LHCN-M2 (cell line): ENCODE measurements around the gene DDX1. TPM values are rescaled to one million over a fixed set of nuclear protein-coding genes. Genes with fewer than 3 reads are reported as not detected.
"Not testable (repeated sequence)": the region's sequence is repeated elsewhere in the genome, so short reads cannot be mapped to it uniquely, and the experiment has no call there.

Experiments used
- DNase-seq: peaks from one replicate; pipeline ENCODE4 v3.0.0-alpha.2; 2012; ENCODE audit warnings: low read depth
- total RNA-seq: library from RNA; depleted of rRNA; stranded (reverse); fragments of >200 nt; gene quantifications from 2 replicates; pipeline ENCODE4 v1.2.3, GENCODE V29; 2014

DDX1 gene
- total RNA-seq, 1 experiment from 2014 or later: 78.4 TPM

DNA sequence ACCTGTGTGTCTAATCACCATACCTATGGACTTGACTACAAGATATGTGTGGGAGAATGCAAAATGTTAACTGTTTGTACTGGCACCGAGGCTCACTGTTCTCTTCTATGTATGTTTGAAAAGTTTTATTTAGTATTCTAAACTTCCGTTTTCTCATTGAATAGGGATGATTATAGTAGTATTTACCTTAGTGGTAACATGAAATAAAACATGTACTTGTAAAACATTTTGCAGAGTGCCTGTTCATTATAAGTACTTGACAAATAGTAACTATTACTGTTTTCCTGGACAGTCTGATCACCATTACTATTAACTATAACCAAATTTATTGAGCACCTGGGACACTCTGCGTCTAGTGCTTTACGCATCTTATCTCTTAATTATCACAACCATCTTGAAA lies 24.8 kb downstream of the DDX1 start:
- no peak for DNase-seq

DNA sequence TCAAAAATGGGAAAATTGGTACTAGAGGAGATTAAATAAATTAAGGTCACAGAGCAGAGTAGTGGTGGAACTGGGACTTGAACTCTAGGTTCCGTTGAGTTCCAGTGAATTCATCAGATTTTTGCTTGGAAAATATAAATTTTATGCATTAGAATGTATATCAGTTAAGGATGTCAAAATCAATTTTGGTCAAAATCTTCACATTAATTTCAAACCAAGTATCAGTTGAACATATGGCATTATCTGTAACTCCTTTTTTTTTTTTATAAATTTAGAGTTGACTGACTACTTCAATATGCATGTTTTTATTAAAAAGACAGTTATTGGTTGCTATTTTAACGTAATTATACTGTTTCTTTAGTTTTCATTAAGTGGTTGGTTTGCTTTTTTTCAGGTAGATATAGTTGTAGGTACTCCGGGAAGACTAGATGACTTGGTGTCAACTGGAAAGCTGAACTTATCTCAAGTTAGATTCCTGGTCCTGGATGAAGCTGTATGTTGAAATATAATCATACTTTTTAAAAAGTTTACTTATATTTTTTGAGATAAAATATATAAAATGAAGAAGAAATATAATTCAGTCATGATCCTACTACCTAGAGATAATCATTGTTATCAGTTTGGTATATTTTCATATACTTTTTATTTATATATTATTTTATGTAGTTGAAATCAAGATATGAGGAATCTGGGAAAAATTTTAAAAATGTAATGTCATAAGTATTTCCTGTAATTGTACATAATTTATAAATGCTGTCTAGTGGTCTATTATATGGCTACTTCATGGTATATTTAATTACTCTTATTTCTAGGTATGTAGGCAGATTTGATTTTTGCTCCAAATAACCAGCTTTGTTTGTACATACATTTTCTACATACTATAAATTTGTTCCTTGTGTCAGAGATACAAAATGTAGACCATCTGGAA lies 25.4 kb downstream of the DDX1 start:
- no peak for DNase-seq

DNA sequence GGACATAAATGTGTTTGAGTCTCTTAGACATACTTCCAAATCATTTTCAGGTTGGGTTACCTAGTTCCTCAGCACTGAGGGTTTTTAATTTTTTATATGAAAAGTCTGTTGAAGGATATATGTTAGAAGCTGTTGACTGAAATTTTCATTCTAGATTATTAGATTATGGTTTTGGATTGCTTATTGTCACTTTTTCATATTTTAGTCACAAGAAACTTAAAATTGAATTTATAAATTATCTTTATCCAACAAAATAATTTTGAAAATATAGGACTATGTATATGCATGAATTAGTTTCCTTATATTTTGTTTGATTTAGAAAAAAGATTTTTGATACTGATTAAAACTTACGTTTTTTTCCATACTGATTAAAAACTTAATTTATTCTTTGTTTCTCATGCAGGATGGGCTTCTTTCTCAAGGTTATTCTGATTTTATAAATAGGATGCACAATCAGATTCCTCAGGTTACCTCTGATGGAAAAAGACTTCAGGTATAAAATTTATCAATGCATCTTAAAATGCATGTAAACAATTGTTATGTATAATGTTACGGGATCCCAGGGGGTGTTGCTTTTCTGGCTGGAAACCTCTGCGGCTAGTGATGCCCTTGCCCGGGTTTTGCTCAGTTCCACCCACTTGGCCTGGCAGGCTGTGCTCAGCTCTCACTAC lies 26.2 kb downstream of the DDX1 start:
- no peak for DNase-seq

DNA sequence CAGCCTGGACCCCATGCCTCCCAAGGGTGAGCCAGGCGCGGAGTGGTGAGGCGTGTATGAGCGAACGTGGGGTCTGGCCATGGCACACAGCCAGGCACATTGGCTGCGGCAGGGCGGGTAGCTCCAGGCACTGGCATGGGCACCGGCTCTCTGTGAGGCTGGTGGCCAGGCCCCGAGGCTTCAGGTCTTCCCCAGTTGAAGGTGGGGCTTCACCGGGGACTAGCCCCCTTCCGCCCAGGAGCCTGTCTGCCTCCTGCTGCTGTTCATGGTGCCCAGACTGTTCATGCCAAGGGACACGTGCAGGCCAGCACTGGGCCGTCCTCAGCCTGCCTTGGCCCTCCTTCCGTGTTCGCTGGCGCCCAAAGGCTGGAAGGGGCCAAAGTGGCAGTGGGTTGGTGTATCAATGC lies 26.8 kb downstream of the DDX1 start:
- DNase-seq: no peak

DNA sequence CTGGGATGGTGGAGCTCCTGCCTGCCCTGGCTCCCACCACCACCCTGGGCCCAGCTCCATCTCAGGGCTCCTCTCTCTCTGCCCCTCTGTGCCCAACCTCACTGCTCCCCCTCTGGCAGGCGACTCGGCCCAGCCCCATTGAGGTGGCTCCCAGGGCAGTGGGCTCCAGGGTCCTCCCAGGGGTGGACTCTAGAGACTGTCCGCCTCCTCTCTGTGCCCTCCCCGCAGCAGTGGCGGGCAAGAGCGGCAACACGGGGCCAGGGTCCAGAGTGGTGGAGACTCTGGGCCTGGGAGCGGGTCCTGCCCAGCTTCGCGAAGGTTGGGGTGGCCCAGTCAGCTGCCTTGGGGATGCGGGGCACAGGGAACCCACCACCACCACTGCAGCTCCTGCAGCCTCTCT lies 27.4 kb downstream of the DDX1 start:
- no peak for DNase-seq

DNA sequence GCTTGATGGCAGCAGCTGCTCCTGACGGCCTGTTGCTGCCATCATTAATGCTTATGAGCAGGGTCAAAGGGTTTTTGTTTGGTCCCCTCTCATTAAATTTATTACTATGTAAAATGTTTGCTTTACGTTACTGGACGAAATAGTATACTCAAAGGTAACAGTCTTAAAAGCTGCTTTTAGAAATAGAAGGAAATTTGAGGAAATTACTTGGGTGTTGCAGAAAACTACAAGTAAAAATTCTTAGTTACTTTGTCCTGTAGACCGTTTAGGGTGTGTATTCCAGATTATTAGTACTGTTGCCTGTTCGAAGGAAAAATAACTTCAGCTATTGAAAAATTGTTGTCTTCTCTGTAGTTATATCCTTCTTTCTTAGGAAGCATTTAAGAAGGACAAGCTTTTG lies 27.8 kb downstream of the DDX1 start:
- no peak for DNase-seq

DNA sequence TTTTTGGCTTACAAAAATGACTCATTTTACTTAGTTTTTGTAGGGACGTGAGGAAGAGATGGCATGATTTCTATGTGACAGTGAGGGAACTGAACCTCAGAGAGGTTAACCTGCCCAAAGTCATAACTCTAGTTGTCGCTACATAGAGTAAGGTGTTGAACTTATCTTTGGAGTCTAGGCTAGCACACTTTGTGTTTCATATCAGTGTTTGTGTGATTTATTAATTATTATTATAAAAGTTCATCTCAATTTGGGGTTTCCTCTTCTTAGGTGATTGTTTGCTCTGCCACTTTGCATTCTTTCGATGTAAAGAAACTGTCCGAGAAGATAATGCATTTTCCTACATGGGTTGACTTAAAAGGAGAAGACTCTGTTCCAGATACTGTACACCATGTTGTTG lies 28.3 kb downstream of the DDX1 start:
- DNase-seq: no peak

DNA sequence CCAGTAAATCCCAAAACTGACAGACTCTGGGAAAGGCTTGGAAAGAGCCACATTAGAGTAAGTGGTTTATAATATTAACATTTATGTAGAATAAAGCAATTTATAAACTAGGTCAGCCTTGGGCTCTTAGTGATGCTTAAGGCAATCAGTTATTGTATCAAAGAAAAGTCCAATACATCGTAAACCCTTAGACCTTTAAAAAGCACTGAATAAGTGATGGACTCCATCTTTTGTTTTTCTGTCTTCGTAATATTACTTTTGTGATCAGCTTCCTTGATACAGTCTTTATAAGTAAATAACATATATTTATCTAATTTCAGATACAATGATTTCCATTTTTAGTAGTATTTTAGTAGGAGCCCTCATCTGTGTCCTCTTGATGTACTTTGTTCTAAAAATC lies 28.7 kb downstream of the DDX1 start:
- no peak for DNase-seq

DNA sequence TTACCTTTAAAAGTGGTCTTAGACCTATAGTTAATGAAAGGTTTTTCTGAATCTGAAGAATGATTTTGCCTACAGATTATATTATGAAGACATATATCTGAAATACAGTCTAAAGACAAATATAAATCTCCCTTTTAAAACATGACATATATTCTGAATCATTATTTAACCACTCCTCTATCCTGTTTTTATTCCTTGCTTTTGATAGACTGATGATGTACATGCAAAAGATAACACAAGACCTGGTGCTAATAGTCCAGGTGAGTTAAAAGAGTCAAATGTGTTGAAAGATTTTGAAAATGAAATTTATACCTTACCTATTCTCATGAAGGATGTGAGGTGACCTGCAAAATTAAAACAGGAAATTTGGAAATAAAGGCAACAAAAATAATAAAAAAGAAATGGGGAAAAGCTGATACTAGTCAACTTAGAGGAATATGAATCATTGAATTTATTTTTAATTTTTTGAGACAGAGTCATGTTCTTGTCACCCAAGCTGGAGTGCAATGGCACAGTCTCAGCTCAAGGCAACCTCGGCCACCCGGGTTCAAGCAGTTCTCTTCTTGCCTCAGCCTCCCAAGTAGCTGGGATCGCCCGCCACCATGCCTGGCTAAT lies 29.3 kb downstream of the DDX1 start:
- no peak for DNase-seq

DNA sequence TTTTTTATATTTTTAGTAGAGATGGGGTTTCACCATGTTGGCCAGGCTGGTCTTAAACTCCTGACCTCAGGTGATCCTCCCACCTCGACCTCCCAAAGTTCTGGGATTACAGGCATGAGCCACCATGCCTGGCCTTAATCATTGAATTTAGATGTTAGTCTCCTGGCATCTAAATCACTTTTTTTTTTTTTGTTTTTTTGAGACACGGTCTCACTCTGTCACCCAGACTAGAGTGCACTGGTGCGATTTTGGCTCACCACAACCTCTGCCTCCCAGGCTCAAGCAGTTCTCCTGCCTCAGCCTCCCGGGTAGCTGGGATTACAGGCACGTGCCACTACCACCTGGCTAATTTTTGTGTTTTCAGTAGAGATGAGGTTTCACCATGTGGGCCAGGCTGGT lies 29.8 kb downstream of the DDX1 start:
- not testable (repeated sequence) for DNase-seq

DNA sequence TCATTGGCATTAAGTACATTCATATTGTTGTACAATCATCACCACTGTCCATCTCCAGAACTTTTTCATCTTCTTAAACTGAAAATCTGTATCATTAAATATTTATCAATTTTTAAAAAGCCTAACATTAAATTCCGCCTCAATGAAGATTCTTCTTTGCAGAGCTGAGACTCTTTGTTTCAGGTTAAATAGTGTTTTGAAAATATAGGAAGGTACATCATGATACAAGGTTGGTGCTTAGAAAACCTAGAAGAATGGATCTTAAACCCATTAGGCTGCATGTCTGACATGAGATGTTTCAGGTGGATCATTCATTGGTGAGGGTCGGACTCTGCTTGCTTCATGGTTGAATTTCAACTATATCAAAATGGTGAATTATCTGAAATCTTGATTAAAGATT lies 30.5 kb downstream of the DDX1 start:
- DNase-seq: no peak

DNA sequence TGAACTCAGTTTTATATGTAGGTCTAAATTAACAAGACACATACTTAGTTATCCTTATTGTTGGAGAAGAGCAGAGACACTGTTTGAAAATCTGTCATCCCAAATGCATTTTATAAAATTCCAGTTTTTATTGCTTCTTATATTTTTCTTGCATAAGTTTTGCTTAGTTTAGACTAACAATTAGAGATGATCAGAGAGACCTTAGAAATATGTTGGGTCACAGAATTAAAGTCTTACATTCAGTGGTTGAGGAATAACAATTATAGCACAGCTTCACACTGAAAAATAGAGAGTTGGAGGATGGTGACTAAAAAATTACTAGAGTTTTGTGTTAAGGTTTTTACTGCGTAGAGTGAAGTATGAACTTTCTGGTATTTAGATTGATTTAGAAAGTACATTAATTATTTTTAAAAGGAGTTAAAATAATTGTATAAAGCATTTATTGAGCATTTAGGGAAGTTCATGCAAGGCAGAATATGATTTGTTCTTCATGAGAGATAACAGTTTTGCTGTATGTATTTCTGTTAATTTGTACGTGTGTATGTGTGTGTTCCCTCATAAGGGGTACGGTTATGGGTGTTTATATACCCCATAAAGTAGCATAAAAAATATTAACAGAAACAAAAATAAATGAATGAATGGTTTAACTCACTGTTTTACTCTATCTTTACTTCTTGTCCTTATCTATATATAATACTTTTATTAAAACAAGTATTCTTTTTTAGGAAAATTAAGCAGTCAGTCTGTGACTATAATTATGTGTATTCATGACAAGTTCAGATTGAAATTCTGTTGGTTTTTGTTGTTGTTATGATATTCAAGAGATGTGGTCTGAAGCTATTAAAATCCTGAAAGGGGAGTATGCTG lies 31.2 kb downstream of the DDX1 start:
- no peak for DNase-seq

DNA sequence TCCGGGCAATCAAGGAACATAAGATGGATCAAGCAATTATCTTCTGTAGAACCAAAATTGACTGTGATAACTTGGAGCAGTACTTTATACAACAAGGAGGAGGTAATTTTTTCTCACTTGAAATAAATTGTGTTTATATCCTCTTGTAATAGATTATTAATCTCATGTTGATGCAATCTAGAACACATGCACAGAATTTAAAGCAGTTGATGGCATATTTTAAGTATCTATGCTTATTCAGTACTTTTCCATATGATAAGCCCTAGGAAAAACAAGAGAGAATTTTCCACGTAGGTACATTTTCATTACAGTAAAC lies 31.8 kb downstream of the DDX1 start:
- DNase-seq: no peak

DNA sequence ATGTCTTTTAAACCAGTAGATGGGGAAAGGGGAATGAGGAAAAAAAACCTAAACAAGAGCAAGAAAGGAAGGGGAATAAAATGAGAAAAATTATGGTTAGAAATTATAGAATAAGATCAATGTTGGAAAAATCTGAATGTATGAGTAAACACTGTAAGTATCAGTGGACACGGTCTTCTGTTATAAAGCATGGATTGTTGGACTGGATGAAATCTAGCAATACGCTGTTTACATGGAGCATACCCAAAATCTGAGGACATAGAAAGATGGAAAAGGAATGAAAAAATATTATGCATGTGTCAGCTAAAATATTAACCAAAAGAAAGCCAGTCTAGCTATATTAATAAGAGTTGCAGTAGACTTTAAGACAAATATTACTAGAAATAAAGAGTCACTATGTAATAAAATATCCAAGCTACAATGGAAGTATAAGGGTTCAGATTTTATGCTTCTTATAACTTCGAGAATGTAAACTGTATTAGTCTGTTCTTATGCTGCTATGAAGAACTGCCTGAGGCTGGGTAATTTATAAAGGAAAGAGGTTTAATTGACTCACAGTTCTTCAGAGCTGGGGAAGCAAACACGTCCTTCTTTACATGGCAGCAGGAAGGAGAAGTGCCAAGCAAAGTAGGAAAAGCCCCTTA lies 32.4 kb downstream of the DDX1 start:
- no peak for DNase-seq

DNA sequence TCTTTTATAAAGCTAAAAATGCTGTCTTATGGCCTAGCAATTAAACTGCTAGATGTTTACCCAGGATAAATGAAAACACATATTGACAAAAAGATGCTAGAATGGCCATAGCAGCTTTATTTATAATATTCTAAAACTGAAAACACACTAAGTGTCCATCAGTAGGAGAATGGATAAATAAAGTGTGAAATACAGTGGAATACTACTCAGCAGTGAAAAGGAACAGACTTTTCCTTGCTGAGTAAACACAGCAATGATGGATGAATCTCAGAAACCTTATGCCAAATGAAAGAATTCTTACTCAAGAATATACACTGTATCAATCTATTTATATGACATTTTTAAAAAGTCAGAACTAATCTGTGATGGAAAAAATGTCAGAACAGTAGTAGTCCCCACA lies 33.2 kb downstream of the DDX1 start:
- no peak for DNase-seq

DNA sequence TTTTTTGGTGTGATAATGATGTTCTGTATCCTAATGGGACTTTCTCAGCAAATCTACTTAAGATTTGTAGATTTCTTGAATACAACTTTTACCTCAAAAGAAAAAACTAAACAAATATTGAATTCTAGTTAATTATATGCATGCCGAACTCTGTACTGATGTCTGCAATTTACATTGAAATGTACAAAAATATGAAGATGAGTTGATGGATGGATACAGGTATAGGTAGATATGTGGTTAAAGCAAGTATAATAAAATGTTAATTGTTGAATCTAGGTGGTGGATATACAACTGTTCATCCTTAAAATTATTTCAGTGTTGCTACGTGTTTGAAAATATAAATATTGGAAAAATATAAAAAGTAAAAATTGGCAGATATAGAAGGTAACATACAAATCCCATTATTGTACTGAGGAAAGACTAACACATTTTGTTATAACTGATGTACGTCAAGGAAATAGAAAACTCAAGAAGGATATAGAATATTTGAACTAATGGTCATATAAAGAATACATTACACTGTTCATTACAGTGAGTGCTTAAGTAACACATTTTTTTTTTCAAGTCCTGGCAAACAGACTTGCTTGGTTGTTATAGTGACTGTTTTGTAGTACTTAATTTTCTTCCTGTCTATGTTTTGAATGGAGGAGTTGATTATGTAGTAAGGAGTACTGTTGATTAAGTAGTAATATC lies 33.8 kb downstream of the DDX1 start:
- no peak for DNase-seq

DNA sequence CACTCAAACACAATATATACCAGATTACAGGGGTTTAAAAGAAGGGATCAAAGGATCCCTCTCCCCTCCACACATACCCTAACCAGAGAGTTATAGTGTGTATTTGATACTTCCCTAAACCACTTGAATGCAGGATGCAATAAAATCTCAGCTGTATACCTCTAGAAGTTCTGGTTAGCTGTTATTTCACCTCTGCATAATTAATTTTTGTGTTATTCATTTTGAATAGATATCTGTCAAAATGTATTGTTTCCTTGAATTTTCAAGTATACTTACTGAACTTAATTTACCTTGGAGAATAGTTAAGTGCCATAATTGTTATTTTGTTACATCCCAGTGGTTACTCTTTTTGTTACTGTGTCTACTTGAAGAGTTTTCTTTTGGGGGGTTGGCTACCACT lies 34.5 kb downstream of the DDX1 start:
- no peak for DNase-seq

DNA sequence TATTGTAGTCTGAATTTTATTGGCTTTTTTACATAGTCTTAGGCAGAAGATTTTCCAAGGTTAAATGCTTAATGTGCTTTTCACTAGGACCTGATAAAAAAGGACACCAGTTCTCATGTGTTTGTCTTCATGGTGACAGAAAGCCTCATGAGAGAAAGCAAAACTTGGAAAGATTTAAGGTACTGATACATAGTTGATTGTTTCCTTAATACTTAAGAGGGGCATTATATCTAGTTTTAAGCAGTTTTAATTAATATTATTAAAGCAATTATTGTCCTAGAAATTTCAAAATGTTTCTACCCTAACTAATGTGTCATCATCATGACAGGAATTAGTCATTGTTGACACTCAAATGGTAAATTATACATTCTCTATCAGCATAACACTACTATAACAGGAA lies 35.3 kb downstream of the DDX1 start:
- no peak for DNase-seq

DNA sequence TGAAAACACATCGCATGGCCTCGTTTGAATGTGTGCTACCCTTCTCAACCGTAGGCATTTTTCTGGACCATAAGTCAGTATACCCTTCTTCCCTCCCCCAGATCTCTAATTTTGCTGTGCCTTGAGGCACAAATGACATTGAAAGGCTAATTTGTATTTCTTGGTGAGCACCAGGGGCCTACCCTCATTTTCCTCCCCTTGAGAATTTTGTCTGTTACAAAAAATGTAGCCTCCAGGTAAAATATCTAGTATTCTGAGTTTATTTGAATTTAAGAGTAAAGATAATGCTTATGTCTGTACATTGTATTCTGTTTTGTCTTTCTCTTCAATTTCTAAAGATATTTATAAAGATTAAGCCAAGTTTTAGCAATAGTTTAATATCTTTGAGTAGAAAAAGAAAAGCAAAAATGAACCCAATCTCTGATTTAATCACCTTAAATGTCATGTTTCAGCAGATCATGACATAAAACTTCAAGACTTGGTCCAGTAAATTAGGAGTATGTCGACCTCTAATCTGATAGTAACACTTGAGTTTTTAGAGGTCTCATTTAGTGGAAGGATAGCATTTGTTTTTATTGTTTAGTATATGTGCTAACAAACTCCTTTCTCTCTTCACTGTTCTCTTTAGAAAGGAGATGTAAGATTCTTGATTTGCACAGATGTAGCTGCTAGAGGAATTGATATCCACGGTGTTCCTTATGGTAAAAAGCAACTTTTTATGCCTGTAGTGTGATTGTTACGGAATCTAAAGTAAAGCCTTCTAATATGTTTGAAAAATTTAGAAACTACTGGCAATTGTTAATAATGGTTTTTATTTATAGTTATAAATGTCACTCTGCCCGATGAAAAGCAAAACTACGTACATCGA lies 36.4 kb downstream of the DDX1 start:
- DNase-seq: no peak
